Parathyroid adenoma (tissue), 2 donors: ENCODE data around the gene SLC5A5.

Experiments
- H2AFZ ChIP-seq: fragments of 300-600 bp; sonication (generic); one replicate; pipeline ENCODE4 v1.7.0; 2017; ENCODE audit warnings: antibody characterized with exemption, mild to moderate bottlenecking
- H3K27ac ChIP-seq: fragments of 300-600 bp; sonication (generic); one replicate; pipeline ENCODE4 v1.7.0; 2017
- H3K27me3 ChIP-seq: fragments of 300-600 bp; sonication (generic); one replicate; pipeline ENCODE4 v1.7.0; 2017; ENCODE audit warnings: low read length; ENCODE audit not compliant: control insufficient read depth, insufficient read depth
- H3K36me3 ChIP-seq: fragments of 300-600 bp; sonication (generic); one replicate; pipeline ENCODE4 v1.7.0; 2017; ENCODE audit warnings: low read length; ENCODE audit not compliant: control insufficient read depth, insufficient read depth
- H3K4me1 ChIP-seq: fragments of 300-600 bp; sonication (generic); one replicate; pipeline ENCODE4 v1.7.0; 2017; ENCODE audit warnings: control low read depth
- H3K4me2 ChIP-seq: fragments of 300-600 bp; sonication (generic); one replicate; pipeline ENCODE4 v1.7.0; 2017; ENCODE audit warnings: low read length
- H3K4me3 ChIP-seq: fragments of 300-600 bp; sonication (generic); one replicate; pipeline ENCODE4 v1.7.0; 2017; ENCODE audit warnings: low read depth, low read length
- H3K79me2 ChIP-seq: fragments of 300-600 bp; sonication (generic); one replicate; pipeline ENCODE4 v1.7.0; 2017; ENCODE audit warnings: control low read depth
- H3K9ac ChIP-seq: fragments of 300-600 bp; sonication (generic); one replicate; pipeline ENCODE4 v1.7.0; 2017; ENCODE audit warnings: mild to moderate bottlenecking
- H3K9me3 ChIP-seq: fragments of 300-600 bp; sonication (generic); one replicate; pipeline ENCODE4 v1.7.0; 2017; ENCODE audit warnings: low read length; ENCODE audit not compliant: control insufficient read depth
- TF ChIP-seq, protein P1 (sequence below): fragments of 300-600 bp; sonication (generic); IDR thresholded peaks from one replicate; pipeline ENCODE4 v1.7.0; 2017; ENCODE audit warnings: antibody characterized with exemption, mild to moderate bottlenecking
- donor health status: primary hyperparathyroidism.

Gene SLC5A5

DNA sequence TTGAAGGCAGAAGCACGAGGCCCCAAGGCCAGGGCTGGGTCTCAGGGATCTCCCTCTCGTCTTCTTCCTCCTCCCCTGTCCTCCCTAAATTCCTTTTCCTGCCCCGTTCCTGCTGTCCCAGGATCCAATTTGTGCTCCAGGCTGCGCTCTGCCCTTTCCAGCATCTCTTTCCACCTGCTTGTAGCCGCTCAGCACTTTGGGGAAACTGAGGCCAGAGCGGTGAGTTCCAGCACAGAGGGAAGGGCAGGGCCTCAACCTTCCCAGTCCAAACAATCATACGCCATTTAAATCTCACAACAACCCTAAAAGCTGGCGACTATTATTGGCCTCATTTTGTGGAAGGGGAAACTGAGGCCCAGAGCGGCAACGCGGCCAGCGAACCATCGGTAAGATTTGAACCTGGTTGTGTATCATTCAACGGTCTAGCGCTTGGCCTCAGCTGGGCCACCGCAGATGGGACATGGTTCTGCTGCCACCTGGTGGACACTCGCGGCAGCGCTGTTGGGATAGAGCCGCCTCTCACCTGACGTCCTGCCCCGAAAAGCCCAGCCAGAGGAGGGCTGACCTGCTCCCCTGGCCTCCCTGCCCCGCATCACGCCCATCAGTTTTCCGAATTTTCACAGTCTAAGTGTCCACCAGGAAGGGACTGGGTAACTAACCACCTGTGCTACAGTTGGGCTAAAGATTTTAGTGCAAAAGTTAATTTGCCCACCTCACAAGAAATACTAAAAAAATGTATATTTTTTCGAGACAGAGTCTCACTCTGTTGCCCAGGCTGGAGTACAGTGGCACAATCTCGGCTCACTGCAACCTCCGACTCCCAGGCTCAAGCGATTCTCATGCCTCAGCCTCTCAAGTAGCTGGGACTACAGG is 16.2 kb upstream of the SLC5A5 start:
- Histone ChIP-seq H3K36me3 (no peaks in the 10 kb centered on the region), H3K4me2 (no peak overlapping the region), H3K4me3 (no peak overlapping the region), H3K27me3 (no peaks in the 10 kb centered on the region), H3K79me2 (peaks cover 8% of the 10 kb centered on the region), H3K9me3 (no peaks in the 10 kb centered on the region), H3K9ac (no peak overlapping the region), H3K4me1 (no peaks in the 10 kb centered on the region), H3K27ac (no peak overlapping the region), H2AFZ (peak overlapping the region; percentile 48)
- TF ChIP-seq, protein P1, sequence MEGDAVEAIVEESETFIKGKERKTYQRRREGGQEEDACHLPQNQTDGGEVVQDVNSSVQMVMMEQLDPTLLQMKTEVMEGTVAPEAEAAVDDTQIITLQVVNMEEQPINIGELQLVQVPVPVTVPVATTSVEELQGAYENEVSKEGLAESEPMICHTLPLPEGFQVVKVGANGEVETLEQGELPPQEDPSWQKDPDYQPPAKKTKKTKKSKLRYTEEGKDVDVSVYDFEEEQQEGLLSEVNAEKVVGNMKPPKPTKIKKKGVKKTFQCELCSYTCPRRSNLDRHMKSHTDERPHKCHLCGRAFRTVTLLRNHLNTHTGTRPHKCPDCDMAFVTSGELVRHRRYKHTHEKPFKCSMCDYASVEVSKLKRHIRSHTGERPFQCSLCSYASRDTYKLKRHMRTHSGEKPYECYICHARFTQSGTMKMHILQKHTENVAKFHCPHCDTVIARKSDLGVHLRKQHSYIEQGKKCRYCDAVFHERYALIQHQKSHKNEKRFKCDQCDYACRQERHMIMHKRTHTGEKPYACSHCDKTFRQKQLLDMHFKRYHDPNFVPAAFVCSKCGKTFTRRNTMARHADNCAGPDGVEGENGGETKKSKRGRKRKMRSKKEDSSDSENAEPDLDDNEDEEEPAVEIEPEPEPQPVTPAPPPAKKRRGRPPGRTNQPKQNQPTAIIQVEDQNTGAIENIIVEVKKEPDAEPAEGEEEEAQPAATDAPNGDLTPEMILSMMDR, result peak; percentile 97

DNA sequence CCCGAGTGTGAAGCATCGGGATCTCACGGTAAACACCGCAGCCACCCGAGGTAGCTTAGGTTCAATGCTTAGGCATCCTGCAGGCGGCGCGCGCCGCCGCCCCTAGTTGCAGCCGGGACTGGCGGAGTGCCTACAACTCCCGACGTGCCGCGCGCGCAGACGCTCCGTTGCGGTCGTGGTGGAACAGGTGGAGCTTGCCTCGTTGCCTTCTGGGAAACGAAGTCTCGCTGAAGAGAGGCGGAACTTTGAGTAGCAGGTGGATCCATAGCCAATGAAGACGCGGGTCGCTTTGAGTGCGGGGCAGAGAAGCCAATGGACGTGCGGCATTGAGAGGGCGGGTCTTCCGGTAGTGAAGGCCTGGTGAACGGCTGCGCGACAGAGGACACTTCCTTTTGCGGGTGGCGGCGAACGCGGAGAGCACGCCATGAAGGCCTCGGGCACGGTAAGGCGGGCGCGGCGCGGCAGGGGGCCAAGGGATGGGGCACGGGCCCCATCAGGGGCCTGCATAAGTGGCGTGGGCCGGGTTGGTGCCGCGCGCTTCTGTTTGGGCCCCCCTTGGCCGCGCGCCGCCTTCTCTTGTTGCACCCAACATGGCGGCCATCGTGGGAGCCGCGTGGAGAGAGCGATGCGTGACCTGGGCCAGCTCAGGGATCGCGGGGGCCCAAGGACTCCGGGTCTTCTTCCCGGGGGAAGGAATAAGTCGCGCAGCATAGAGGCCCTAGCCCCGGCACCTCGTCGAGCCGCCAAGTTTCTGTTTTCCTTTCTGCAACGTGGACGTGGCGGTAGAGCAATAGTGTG is 12.0 kb upstream of the SLC5A5 start, which contains the start of gene RPL18A:
TSS of gene RPL18A (plus strand) at position 378 of the 798 bp plus-strand sequence. CDS start at position 425, 47 bp downstream.
- Histone ChIP-seq H3K9ac (peak within 1 kb of the TSS; percentile 10), H3K79me2 (peaks cover 18% of the 10 kb centered on the region), H3K4me1 (peaks cover 7% of the 10 kb centered on the region), H3K4me2 (peak within 1 kb of the TSS; percentile 87), H2AFZ (peak within 1 kb of the TSS; percentile 93), H3K4me3 (peak within 1 kb of the TSS; percentile 96), H3K27me3 (no peaks in the 10 kb centered on the region), H3K27ac (peak within 1 kb of the TSS; percentile 85), H3K9me3 (no peaks in the 10 kb centered on the region), H3K36me3 (no peaks in the 10 kb centered on the region)
- TF ChIP-seq, protein P1, result peak; percentile 93

DNA sequence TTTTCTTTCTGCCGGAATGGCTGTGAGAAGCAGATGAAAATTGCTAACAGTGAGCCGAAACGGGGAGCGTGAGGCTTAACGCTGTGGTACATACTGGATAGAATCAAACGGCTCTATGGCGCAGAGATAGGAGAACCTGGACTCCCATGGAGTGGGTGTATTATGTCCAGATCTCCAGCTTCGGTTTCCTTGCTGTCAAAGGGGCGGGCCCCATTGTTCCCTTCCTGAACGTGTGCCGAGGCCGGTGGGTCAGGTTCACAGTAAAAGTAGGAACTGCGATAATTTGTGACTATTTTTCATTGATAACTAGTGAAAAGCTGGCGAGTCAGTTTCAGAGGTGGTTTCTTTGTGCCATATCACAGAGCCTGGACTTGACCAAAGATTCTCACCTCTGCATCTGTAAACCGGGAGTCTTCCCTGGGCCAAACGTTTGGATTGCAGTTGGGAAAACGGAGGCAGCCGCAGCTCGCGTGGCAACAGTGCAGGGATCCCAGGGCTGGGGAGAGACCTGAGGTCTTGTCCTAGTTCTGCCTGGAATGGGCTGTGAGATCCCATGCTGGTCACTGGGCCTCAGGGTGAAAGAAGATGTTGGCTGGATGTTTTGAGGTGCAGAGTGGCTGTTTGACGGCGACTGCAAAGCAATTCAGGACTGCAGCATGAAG is 11.3 kb upstream of the SLC5A5 start:
- no peaks in the 10 kb centered on the region for H3K27me3 ChIP-seq
- H3K36me3 ChIP-seq, result no peaks in the 10 kb centered on the region
- peaks cover 7% of the 10 kb centered on the region for H3K4me1 ChIP-seq
- H2AFZ ChIP-seq, result peak overlapping the region; percentile 91
- H3K79me2 ChIP-seq, result peaks cover 18% of the 10 kb centered on the region
- H3K9me3 ChIP-seq, result no peaks in the 10 kb centered on the region
- H3K4me3 ChIP-seq, result peak overlapping the region; percentile 96
- peak overlapping the region; percentile 85 for H3K27ac ChIP-seq
- TF ChIP-seq, protein P1, result no peak
- H3K4me2 ChIP-seq, result peak overlapping the region; percentile 87
- H3K9ac ChIP-seq, result peak overlapping the region; percentile 10

DNA sequence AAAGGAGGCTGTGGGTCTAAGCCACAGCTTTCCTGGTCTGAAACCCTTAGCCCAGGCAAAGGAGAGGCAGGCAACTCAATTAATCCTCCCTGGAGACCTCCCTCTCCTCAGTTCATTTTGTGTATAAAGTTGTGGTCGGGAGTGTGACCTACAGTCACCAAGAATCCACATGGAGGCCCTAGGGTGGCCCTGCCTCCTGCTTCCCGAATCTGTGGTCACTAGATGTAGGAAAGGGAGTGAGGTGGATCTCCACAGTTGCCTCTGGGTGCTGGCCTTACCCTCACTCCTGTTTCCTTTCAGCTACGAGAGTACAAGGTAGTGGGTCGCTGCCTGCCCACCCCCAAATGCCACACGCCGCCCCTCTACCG is 10.8 kb upstream of the SLC5A5 start:
- TF ChIP-seq, protein P1, result no peak
- H3K79me2 ChIP-seq, result peaks cover 18% of the 10 kb centered on the region
- no peaks in the 10 kb centered on the region for H3K36me3 ChIP-seq

More for the DNA sequence above, 10.8 kb upstream of the SLC5A5 start:
- Histone ChIP-seq H3K4me2 (peak overlapping the region; percentile 87), H3K27ac (no peak overlapping the region), H2AFZ (no peak overlapping the region), H3K4me3 (peak overlapping the region; percentile 96), H3K27me3 (no peaks in the 10 kb centered on the region), H3K9ac (no peak overlapping the region), H3K4me1 (peaks cover 7% of the 10 kb centered on the region), H3K9me3 (no peaks in the 10 kb centered on the region)
